ENCODE data around the gene TPK1.
"Not testable (repeated sequence)": the region's sequence is repeated elsewhere in the genome, so short reads cannot be mapped to it uniquely, and the experiment has no call there.

The TPK1 gene

DNA sequence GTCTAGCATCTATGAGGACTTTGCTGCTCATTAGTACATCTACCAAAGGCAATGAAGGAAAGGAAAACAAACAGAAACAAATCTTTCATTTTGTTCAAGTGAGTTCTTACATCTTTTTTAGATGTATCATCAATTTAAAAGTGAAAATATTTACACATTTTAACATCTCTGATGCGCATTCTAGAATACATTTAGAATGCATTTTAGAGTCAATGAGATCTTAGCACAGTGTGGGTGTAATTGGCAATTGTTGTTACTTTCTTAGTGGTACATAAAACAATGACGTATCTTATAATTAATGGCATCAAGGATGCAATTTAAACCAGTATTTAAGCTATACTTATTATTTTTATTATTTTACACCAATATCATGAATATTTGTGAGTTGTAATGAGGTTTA lies 51.4 kb downstream of the TPK1 start:
- Histone ChIP-seq H3K27me3 (replicated peaks; ENCODE audit: control insufficient read depth, insufficient read depth, low read length, poor library complexity, severe bottlenecking) (no peaks in the 10 kb centered on the region), H3K9me3 (ENCODE audit: control insufficient read depth, low read length) (no peaks in the 10 kb centered on the region), H3K36me3 (ENCODE audit: control insufficient read depth, insufficient read depth, low read length) (no peaks in the 10 kb centered on the region), H3K4me1 (ENCODE audit: control insufficient read depth, insufficient read depth, low read length, poor library complexity, severe bottlenecking) (no peaks in the 10 kb centered on the region), H3K4me3 (ENCODE audit: insufficient read depth, low read depth, low read length, poor library complexity, severe bottlenecking) (no peak overlapping the region), H3K27ac (ENCODE audit: insufficient read depth, low read length, poor library complexity, severe bottlenecking) (no peak overlapping the region)
- DNase-seq: no peak

DNA sequence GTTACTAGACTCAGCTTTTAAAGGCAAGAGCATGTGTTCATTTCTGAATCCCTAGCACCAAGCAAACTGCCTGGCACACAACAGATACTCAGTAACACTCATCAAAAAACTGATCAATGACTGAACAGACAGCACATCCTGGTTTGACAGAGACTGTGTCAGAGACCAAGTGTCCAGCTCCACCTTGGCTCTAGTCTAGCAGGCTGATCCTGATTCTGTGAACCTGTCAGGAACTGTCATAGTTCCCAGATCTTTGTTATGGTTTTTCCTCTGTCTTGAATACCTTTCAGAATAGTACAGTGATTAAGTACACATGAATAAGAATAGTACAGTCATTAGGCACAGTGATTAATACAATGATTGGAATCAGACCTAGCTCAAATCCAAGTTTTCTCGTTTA lies 53.0 kb downstream of the TPK1 start:
- Histone ChIP-seq H3K9me3 (ENCODE audit: control insufficient read depth, low read length) (no peaks in the 10 kb centered on the region), H3K27ac (ENCODE audit: insufficient read depth, low read length, poor library complexity, severe bottlenecking) (no peak overlapping the region), H3K27me3 (replicated peaks; ENCODE audit: control insufficient read depth, insufficient read depth, low read length, poor library complexity, severe bottlenecking) (no peaks in the 10 kb centered on the region), H3K4me1 (ENCODE audit: control insufficient read depth, insufficient read depth, low read length, poor library complexity, severe bottlenecking) (no peaks in the 10 kb centered on the region), H3K4me3 (ENCODE audit: insufficient read depth, low read depth, low read length, poor library complexity, severe bottlenecking) (no peak overlapping the region), H3K36me3 (ENCODE audit: control insufficient read depth, insufficient read depth, low read length) (no peaks in the 10 kb centered on the region)
- no peak for DNase-seq

GRCh38 chr7:144780071-144780608 lies 55.7 kb downstream of the TPK1 start:
- Histone ChIP-seq H3K27me3 (replicated peaks; ENCODE audit: control insufficient read depth, insufficient read depth, low read length, poor library complexity, severe bottlenecking) (no peaks in the 10 kb centered on the region), H3K4me1 (ENCODE audit: control insufficient read depth, insufficient read depth, low read length, poor library complexity, severe bottlenecking) (no peaks in the 10 kb centered on the region), H3K4me3 (ENCODE audit: insufficient read depth, low read depth, low read length, poor library complexity, severe bottlenecking) (no peak overlapping the region), H3K27ac (ENCODE audit: insufficient read depth, low read length, poor library complexity, severe bottlenecking) (no peak overlapping the region), H3K36me3 (ENCODE audit: control insufficient read depth, insufficient read depth, low read length) (no peaks in the 10 kb centered on the region), H3K9me3 (ENCODE audit: control insufficient read depth, low read length) (no peaks in the 10 kb centered on the region)
- DNase-seq: no peak

DNA sequence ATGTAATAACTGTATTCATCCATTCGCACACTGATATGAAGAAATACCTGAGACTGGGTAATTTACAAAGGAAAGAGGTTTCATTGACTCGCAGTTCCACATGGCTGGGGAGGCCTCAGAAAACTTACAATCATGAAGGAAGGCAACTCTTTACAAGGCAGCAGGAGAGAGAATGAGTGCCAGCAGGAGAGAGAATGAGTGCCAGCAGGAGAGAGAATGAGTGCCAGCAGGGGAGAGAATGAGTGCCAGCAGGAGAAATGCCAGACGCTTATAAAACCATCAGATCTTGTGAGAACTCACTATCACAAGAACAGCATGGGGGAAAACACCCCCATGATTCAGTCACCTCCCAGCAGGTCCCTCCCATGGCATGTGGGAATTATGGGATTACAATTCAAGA lies 58.0 kb downstream of the TPK1 start:
- H3K9me3 ChIP-seq (ENCODE audit: control insufficient read depth, low read length); H3K36me3 ChIP-seq (ENCODE audit: control insufficient read depth, insufficient read depth, low read length); H3K27me3 ChIP-seq (replicated peaks; ENCODE audit: control insufficient read depth, insufficient read depth, low read length, poor library complexity, severe bottlenecking); DNase-seq; H3K4me1 ChIP-seq (ENCODE audit: control insufficient read depth, insufficient read depth, low read length, poor library complexity, severe bottlenecking); H3K27ac ChIP-seq (ENCODE audit: insufficient read depth, low read length, poor library complexity, severe bottlenecking); H3K4me3 ChIP-seq (ENCODE audit: insufficient read depth, low read depth, low read length, poor library complexity, severe bottlenecking): not testable (repeated sequence)

DNA sequence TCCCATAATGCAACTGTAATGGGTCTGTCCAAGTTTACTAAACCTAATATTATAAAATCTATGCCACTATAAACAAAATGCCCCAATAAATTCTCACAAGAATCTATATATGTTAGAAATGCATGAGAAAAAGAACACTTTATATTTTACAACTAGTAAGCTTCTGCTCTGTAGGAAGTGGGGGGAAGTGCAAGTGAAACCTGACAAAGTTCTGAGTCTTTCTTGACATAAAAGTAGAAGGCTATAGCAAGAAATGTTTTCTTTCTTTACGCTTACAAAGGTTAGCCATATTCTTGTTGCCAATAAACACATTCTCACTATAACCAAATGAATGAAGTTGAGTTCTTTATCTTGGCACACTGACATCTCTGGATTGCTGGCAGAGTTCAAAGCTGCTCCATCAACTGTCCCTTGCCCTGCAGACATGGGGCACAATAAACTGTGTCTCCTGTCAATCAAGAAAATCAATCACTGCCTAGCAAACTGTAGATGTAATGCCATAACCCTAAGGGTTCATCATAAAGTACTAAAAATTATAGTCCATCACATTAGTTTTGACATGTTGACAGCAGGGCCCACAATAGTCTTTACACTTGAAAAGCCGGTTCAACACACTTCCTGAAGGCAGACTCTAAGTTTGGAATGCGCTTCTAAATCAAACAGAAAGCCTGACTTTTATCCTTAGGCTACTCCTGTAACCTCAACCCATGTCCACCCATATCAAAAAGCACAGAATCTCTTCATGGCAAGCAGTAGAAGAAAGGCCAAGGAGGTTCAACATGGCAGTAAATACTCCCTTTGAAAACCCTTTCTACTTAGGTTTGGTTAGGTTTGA lies 58.6 kb downstream of the TPK1 start:
- DNase-seq: no peak
- H3K4me1 ChIP-seq (ENCODE audit: control insufficient read depth, insufficient read depth, low read length, poor library complexity, severe bottlenecking): no peaks in the 10 kb centered on the region
- H3K27me3 ChIP-seq (replicated peaks; ENCODE audit: control insufficient read depth, insufficient read depth, low read length, poor library complexity, severe bottlenecking): no peaks in the 10 kb centered on the region

GRCh38 chr7:144776447-144776846 lies 59.4 kb downstream of the TPK1 start:
- no peak overlapping the region for H3K27ac ChIP-seq (ENCODE audit: insufficient read depth, low read length, poor library complexity, severe bottlenecking)
- no peaks in the 10 kb centered on the region for H3K36me3 ChIP-seq (ENCODE audit: control insufficient read depth, insufficient read depth, low read length)
- no peaks in the 10 kb centered on the region for H3K27me3 ChIP-seq (replicated peaks; ENCODE audit: control insufficient read depth, insufficient read depth, low read length, poor library complexity, severe bottlenecking)
- H3K4me1 ChIP-seq (ENCODE audit: control insufficient read depth, insufficient read depth, low read length, poor library complexity, severe bottlenecking): no peaks in the 10 kb centered on the region
- H3K9me3 ChIP-seq (ENCODE audit: control insufficient read depth, low read length): no peaks in the 10 kb centered on the region
- no peak overlapping the region for H3K4me3 ChIP-seq (ENCODE audit: insufficient read depth, low read depth, low read length, poor library complexity, severe bottlenecking)
- no peak for DNase-seq

More for the DNA sequence above, 58.6 kb downstream of the TPK1 start:
- no peak overlapping the region for H3K4me3 ChIP-seq (ENCODE audit: insufficient read depth, low read depth, low read length, poor library complexity, severe bottlenecking)
- no peaks in the 10 kb centered on the region for H3K36me3 ChIP-seq (ENCODE audit: control insufficient read depth, insufficient read depth, low read length)
- no peaks in the 10 kb centered on the region for H3K9me3 ChIP-seq (ENCODE audit: control insufficient read depth, low read length)
- no peak overlapping the region for H3K27ac ChIP-seq (ENCODE audit: insufficient read depth, low read length, poor library complexity, severe bottlenecking)

DNA sequence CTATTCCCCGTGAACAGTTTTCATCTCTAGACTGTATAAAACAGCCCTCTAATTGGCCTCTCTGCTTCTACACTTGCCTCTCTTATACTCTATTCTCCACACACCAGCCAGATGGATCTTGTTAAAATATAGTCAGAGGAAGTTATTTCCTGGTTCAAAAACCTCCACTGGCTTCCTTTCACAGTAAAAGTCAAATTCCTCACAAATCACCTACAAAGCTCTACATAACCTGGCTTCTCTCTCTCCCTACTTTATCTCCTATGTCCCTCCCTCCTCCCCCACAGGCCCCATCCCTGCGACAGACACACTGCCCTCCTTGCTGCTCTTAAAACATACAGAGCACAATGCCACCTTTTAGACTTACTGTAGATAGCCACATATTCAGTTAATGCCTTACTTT lies 60.1 kb downstream of the TPK1 start:
- Histone ChIP-seq H3K4me1 (ENCODE audit: control insufficient read depth, insufficient read depth, low read length, poor library complexity, severe bottlenecking) (no peaks in the 10 kb centered on the region), H3K4me3 (ENCODE audit: insufficient read depth, low read depth, low read length, poor library complexity, severe bottlenecking) (no peak overlapping the region), H3K36me3 (ENCODE audit: control insufficient read depth, insufficient read depth, low read length) (no peaks in the 10 kb centered on the region), H3K9me3 (ENCODE audit: control insufficient read depth, low read length) (no peaks in the 10 kb centered on the region), H3K27me3 (replicated peaks; ENCODE audit: control insufficient read depth, insufficient read depth, low read length, poor library complexity, severe bottlenecking) (no peaks in the 10 kb centered on the region), H3K27ac (ENCODE audit: insufficient read depth, low read length, poor library complexity, severe bottlenecking) (no peak overlapping the region)
- DNase-seq: no peak

DNA sequence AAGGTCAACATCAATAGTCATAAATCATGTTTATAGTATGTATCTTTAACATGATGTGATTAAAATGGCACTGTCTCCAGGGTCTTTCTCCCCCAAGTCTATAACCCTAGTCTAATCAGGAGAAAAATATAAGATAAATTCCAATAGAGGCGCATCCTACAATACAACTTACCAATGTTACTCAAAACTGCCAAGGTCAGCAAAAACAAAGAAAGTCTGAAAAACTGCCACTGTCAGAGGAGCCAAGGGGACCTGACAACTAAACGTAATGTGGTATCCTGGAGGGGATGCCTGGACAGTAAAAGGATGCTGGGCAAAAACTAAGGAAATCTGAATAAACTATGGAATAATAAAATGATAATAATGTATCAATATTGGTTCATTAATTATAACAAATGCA lies 63.9 kb downstream of the TPK1 start:
- Histone ChIP-seq H3K4me1 (ENCODE audit: control insufficient read depth, insufficient read depth, low read length, poor library complexity, severe bottlenecking) (no peaks in the 10 kb centered on the region), H3K27ac (ENCODE audit: insufficient read depth, low read length, poor library complexity, severe bottlenecking) (no peak overlapping the region), H3K36me3 (ENCODE audit: control insufficient read depth, insufficient read depth, low read length) (no peaks in the 10 kb centered on the region), H3K4me3 (ENCODE audit: insufficient read depth, low read depth, low read length, poor library complexity, severe bottlenecking) (no peak overlapping the region), H3K9me3 (ENCODE audit: control insufficient read depth, low read length) (no peaks in the 10 kb centered on the region), H3K27me3 (replicated peaks; ENCODE audit: control insufficient read depth, insufficient read depth, low read length, poor library complexity, severe bottlenecking) (no peaks in the 10 kb centered on the region)
- DNase-seq: no peak

DNA sequence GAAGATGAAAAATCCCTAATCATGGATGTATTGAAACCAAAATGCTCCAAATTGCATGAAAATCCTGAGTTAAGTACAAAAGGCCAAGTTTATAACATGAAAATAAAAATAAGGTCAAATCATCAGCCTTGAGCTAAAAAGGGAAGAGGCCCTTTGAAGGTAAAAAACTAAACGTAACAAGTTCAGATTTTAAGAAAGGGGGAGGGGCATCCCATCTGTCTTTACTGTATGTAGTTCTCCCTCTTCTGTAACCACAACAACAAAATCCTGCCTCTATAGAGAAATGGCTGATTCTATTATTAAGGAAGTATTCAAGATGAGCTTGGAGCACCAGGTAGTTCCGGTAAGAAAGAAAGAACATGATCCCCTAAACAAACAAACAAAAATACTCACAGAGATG lies 64.7 kb downstream of the TPK1 start:
- no peaks in the 10 kb centered on the region for H3K36me3 ChIP-seq (ENCODE audit: control insufficient read depth, insufficient read depth, low read length)
- DNase-seq: no peak
- H3K27me3 ChIP-seq (replicated peaks; ENCODE audit: control insufficient read depth, insufficient read depth, low read length, poor library complexity, severe bottlenecking): no peaks in the 10 kb centered on the region
- H3K4me1 ChIP-seq (ENCODE audit: control insufficient read depth, insufficient read depth, low read length, poor library complexity, severe bottlenecking): no peaks in the 10 kb centered on the region
- H3K9me3 ChIP-seq (ENCODE audit: control insufficient read depth, low read length): no peaks in the 10 kb centered on the region
- no peak overlapping the region for H3K27ac ChIP-seq (ENCODE audit: insufficient read depth, low read length, poor library complexity, severe bottlenecking)
- no peak overlapping the region for H3K4me3 ChIP-seq (ENCODE audit: insufficient read depth, low read depth, low read length, poor library complexity, severe bottlenecking)

DNA sequence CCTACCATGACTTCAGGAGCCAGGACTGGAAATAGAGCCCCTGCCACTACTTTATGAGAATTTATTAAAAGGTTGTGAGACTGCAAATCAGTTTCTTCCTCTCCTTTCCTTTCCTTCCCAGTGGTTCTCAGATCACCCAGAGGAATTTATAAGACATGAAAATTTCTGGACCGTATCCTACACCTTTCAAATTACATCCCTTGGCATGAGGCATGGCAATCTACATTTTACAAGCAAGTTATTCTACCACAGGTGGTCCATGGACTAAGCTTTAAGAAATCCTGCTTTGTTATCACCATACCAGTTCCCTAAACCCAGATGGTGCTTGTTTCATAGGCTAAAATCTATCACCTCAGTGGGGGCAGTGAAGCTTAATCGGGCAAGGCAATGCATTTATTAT lies 66.5 kb downstream of the TPK1 start:
- Histone ChIP-seq H3K27me3 (replicated peaks; ENCODE audit: control insufficient read depth, insufficient read depth, low read length, poor library complexity, severe bottlenecking) (no peaks in the 10 kb centered on the region), H3K9me3 (ENCODE audit: control insufficient read depth, low read length) (no peaks in the 10 kb centered on the region), H3K4me1 (ENCODE audit: control insufficient read depth, insufficient read depth, low read length, poor library complexity, severe bottlenecking) (no peaks in the 10 kb centered on the region), H3K4me3 (ENCODE audit: insufficient read depth, low read depth, low read length, poor library complexity, severe bottlenecking) (no peak overlapping the region), H3K36me3 (ENCODE audit: control insufficient read depth, insufficient read depth, low read length) (no peaks in the 10 kb centered on the region), H3K27ac (ENCODE audit: insufficient read depth, low read length, poor library complexity, severe bottlenecking) (no peak overlapping the region)
- no peak for DNase-seq
